Mesothelial cell of epicardium (in vitro differentiated cells): ENCODE results near the gene FOXN3. TPM values are rescaled to one million over a fixed set of nuclear protein-coding genes. Genes with fewer than 3 reads are reported as not detected.

Experiments
- DNase-seq, 2 experiments: peaks; one replicate each; pipeline ENCODE4 v3.0.0; 2021; ENCODE audit warnings: low spot score in 2 of 2; ENCODE audit not compliant: unreplicated experiment in 2 of 2
- H3K27ac Mint-ChIP-seq: 2 replicates; pipeline ENCODE4 v1.8.0; 2021; ENCODE audit warnings: mixed read lengths
- H3K27me3 Mint-ChIP-seq: 2 replicates; pipeline ENCODE4 v1.8.0; 2021; ENCODE audit warnings: low read depth, mixed read lengths
- H3K36me3 Mint-ChIP-seq: 2 replicates; pipeline ENCODE4 v1.8.0; 2021; ENCODE audit warnings: mixed read lengths
- H3K4me1 Mint-ChIP-seq: 2 replicates; pipeline ENCODE4 v1.8.0; 2021; ENCODE audit warnings: mixed read lengths
- H3K4me3 Mint-ChIP-seq: 2 replicates; pipeline ENCODE4 v1.8.0; 2021; ENCODE audit warnings: mild to moderate bottlenecking, moderate library complexity, mixed read lengths
- H3K9me3 Mint-ChIP-seq: 2 replicates; pipeline ENCODE4 v1.8.0; 2021; ENCODE audit warnings: mixed read lengths
- CTCF ChIP-seq: fragments of 200-600 bp; sonication (generic); IDR thresholded peaks from one replicate; pipeline ENCODE4 v1.5.0; 2021; ENCODE audit warnings: antibody characterized with exemption; ENCODE audit not compliant: unreplicated experiment
- total RNA-seq: library from RNA; stranded (reverse); gene quantifications from 3 replicates; pipeline ENCODE4 v1.2.1, GENCODE V29; 2021

FOXN3 gene
- total RNA-seq, 1 donor from 2014 or later, result 124 TPM

GRCh38 chr14:89196545-89196944 is 220.5 kb downstream of the FOXN3 start:
- H3K27ac Mint-ChIP-seq, result no peak overlapping the region
- peaks cover 9% of the 10 kb centered on the region for H3K4me1 Mint-ChIP-seq
- no peak for DNase-seq
- H3K36me3 Mint-ChIP-seq, result peaks cover 24% of the 10 kb centered on the region
- H3K4me3 Mint-ChIP-seq, result no peak overlapping the region
- peaks cover 7% of the 10 kb centered on the region for H3K9me3 Mint-ChIP-seq
- no peak for TF ChIP-seq CTCF
- no peaks in the 10 kb centered on the region for H3K27me3 Mint-ChIP-seq

GRCh38 chr14:89194376-89194775 is 222.7 kb downstream of the FOXN3 start:
- Mint-ChIP-seq H3K36me3 (peaks cover 26% of the 10 kb centered on the region), H3K9me3 (peaks cover 7% of the 10 kb centered on the region), H3K4me1 (peaks cover 9% of the 10 kb centered on the region), H3K27me3 (no peaks in the 10 kb centered on the region), H3K4me3 (no peak overlapping the region), H3K27ac (no peak overlapping the region)
- no peak for TF ChIP-seq CTCF
- no peak for DNase-seq

DNA sequence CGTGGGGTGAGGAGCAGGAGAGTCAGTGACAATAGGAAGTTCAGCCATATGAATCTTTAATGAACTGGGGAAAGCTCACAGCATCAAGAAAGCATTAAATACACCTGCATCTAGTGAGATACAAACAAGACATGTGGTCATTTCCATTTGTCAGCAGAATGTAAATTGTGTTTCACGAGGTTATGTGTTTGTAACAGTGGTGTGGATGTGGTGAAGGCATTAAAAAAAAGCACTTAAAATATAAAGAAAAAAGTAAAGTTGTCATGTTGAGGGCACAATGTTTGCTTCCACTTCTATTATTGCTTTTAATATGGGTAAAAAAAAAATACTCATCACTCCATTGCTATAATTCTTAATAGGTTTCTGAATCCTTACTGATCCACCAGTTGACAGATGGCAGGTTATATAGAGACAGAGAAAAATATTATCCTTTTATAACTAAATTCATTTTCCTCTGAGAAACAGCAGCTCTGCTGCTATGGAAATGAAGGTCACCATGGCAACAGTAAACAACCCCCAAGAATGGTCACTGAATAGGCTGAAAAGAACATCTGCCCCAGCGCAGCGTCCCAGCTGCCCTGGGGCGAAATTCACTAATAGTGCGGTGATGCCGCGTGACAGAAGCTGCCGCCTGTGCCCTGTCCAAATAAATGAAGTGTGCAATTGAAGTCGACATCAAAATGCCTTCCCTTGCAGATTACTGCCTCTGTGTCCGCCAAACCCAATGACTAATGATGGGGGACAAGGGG is 226.1 kb downstream of the FOXN3 start:
- no peak overlapping the region for H3K4me3 Mint-ChIP-seq
- H3K4me1 Mint-ChIP-seq, result peaks cover 12% of the 10 kb centered on the region
- no peaks in the 10 kb centered on the region for H3K27me3 Mint-ChIP-seq
- no peak overlapping the region for H3K27ac Mint-ChIP-seq
- peaks cover 3% of the 10 kb centered on the region for H3K9me3 Mint-ChIP-seq
- H3K36me3 Mint-ChIP-seq, result peaks cover 19% of the 10 kb centered on the region
- no peak for DNase-seq
- TF ChIP-seq CTCF, result no peak

- H3K27ac Mint-ChIP-seq, result no peak overlapping the region
- peaks cover 31% of the 10 kb centered on the region for H3K4me1 Mint-ChIP-seq
- H3K9me3 Mint-ChIP-seq, result peaks cover 3% of the 10 kb centered on the region
- no peak overlapping the region for H3K4me3 Mint-ChIP-seq
- DNase-seq, result no peak
- H3K27me3 Mint-ChIP-seq, result no peaks in the 10 kb centered on the region
- peaks cover 7% of the 10 kb centered on the region for H3K36me3 Mint-ChIP-seq
- TF ChIP-seq CTCF, result no peak
Observed at GRCh38 chr14:89188492-89188891, 228.5 kb downstream of the FOXN3 start.

GRCh38 chr14:89187501-89187900 is 229.5 kb downstream of the FOXN3 start:
- no peak for TF ChIP-seq CTCF
- Mint-ChIP-seq H3K36me3 (peaks cover 10% of the 10 kb centered on the region), H3K4me1 (peaks cover 35% of the 10 kb centered on the region), H3K9me3 (no peaks in the 10 kb centered on the region), H3K27ac (no peak overlapping the region), H3K27me3 (no peaks in the 10 kb centered on the region), H3K4me3 (no peak overlapping the region)
- no peak for DNase-seq
